H9 (cell line): ENCODE measurements around the gene DMD. TPM values are rescaled to one million over a fixed set of nuclear protein-coding genes. Genes with fewer than 3 reads are reported as not detected.

Source experiments
- DNase-seq: peaks from one replicate; pipeline ENCODE4 v3.0.0-alpha.2; 2017
- H2AFZ ChIP-seq: one replicate; pipeline ENCODE4 v1.6.1; 2013; ENCODE audit warnings: mild to moderate bottlenecking, low read length, control low read depth, moderate library complexity
- H2AK5ac ChIP-seq: 2 replicates; pipeline ENCODE4 v1.6.1; 2013; ENCODE audit warnings: low read length, control low read depth, mixed read lengths; ENCODE audit not compliant: insufficient read length
- H2BK120ac ChIP-seq: one replicate; pipeline ENCODE4 v1.6.1; 2013; ENCODE audit warnings: low read depth, mild to moderate bottlenecking, low read length, control low read depth, inconsistent platforms; ENCODE audit not compliant: poor library complexity, severe bottlenecking
- H2BK12ac ChIP-seq: 2 replicates; pipeline ENCODE4 v1.6.1; 2013; ENCODE audit warnings: low read length, control low read depth, mixed read lengths, low read depth; ENCODE audit not compliant: insufficient read length
- H2BK15ac ChIP-seq: 2 replicates; pipeline ENCODE4 v1.6.1; 2013; ENCODE audit warnings: low read depth, low read length, control low read depth
- H2BK20ac ChIP-seq: one replicate; pipeline ENCODE4 v1.6.1; 2013; ENCODE audit warnings: low read depth, mild to moderate bottlenecking, low read length, control low read depth, inconsistent platforms; ENCODE audit not compliant: poor library complexity, severe bottlenecking
- H2BK5ac ChIP-seq: 2 replicates; pipeline ENCODE4 v1.6.1; 2013; ENCODE audit warnings: low read length, control low read depth, mixed read lengths; ENCODE audit not compliant: insufficient read length
- H3K14ac ChIP-seq: 2 replicates; pipeline ENCODE4 v1.6.1; 2013; ENCODE audit warnings: low read length, control low read depth; ENCODE audit not compliant: insufficient read depth
- H3K18ac ChIP-seq: 2 replicates; pipeline ENCODE4 v1.6.1; 2013; ENCODE audit warnings: low read depth, mild to moderate bottlenecking, mixed read lengths, low read length, control low read depth; ENCODE audit not compliant: insufficient read length
- H3K23ac ChIP-seq: 2 replicates; pipeline ENCODE4 v1.6.1; 2013; ENCODE audit warnings: low read length, control low read depth, mixed read lengths, low read depth; ENCODE audit not compliant: insufficient read length
- H3K23me2 ChIP-seq: 2 replicates; pipeline ENCODE4 v1.6.1; 2013; ENCODE audit warnings: low read depth, mild to moderate bottlenecking, mixed read lengths, low read length, control low read depth; ENCODE audit not compliant: insufficient read length, poor library complexity, severe bottlenecking
- H3K27ac ChIP-seq: 2 replicates; pipeline ENCODE4 v1.5.1; 2013; ENCODE audit warnings: low read length, control low read depth, mixed read lengths, low read depth; ENCODE audit not compliant: insufficient read length
- H3K27me3 ChIP-seq: 2 replicates; pipeline ENCODE4 v1.6.1; 2013; ENCODE audit warnings: low read length, control low read depth, inconsistent platforms; ENCODE audit not compliant: insufficient read depth
- H3K4ac ChIP-seq: 2 replicates; pipeline ENCODE4 v1.6.1; 2013; ENCODE audit warnings: low read depth, mild to moderate bottlenecking, control low read depth, inconsistent platforms, low read length, moderate library complexity
- H3K4me1 ChIP-seq: 2 replicates; pipeline ENCODE4 v1.6.1; 2013; ENCODE audit warnings: low read length, control low read depth, inconsistent platforms; ENCODE audit not compliant: insufficient read depth
- H3K4me2 ChIP-seq: 2 replicates; pipeline ENCODE4 v1.6.1; 2013; ENCODE audit warnings: low read length, control low read depth, mixed read lengths; ENCODE audit not compliant: insufficient read length, insufficient read depth
- H3K56ac ChIP-seq: 2 replicates; pipeline ENCODE4 v1.6.1; 2013; ENCODE audit warnings: low read depth, mild to moderate bottlenecking, mixed read lengths, low read length, control low read depth; ENCODE audit not compliant: insufficient read length
- H3K79me1 ChIP-seq: 2 replicates; pipeline ENCODE4 v1.6.1; 2013; ENCODE audit warnings: low read depth, mild to moderate bottlenecking, moderate library complexity, low read length, control low read depth, inconsistent platforms; ENCODE audit not compliant: insufficient read depth, poor library complexity, severe bottlenecking
- H3K79me2 ChIP-seq: 2 replicates; pipeline ENCODE4 v1.6.1; 2013; ENCODE audit warnings: low read length, control low read depth, inconsistent platforms; ENCODE audit not compliant: insufficient read depth
- H3K9ac ChIP-seq: 2 replicates; pipeline ENCODE4 v1.6.1; 2013; ENCODE audit warnings: low read length, control low read depth, mixed read lengths; ENCODE audit not compliant: insufficient read length; ENCODE audit errors: extremely low read depth
- H3K9me3 ChIP-seq: one replicate; pipeline ENCODE4 v1.6.1; 2013; ENCODE audit warnings: low read depth, low read length, inconsistent platforms; ENCODE audit not compliant: control insufficient read depth
- H3T11ph ChIP-seq: one replicate; pipeline ENCODE4 v1.6.1; 2013; ENCODE audit warnings: mild to moderate bottlenecking, low read length, control low read depth, inconsistent platforms
- H4K20me1 ChIP-seq: one replicate; pipeline ENCODE4 v1.6.1; 2013; ENCODE audit not compliant: control insufficient read depth, insufficient read length, insufficient read depth
- H4K5ac ChIP-seq: 2 replicates; pipeline ENCODE4 v1.6.1; 2013; ENCODE audit warnings: low read depth, mild to moderate bottlenecking, mixed read lengths, low read length, control low read depth; ENCODE audit not compliant: insufficient read length
- H4K8ac ChIP-seq: replicated peaks from 2 replicates; pipeline ENCODE4 v1.6.1; 2013; ENCODE audit warnings: low read length, control low read depth, mixed read lengths, low read depth; ENCODE audit not compliant: insufficient read length
- H4K91ac ChIP-seq: 2 replicates; pipeline ENCODE4 v1.6.1; 2013; ENCODE audit warnings: low read depth, mild to moderate bottlenecking, moderate library complexity, mixed read lengths, low read length, control low read depth; ENCODE audit not compliant: insufficient read length
- H3K27ac Mint-ChIP-seq, 3 experiments: 2 replicates in 2 of 3; 3 replicates in 1 of 3; pipeline ENCODE4 v1.8.0; 2020 to 2021; ENCODE audit warnings: mixed read lengths in 3 of 3, mild to moderate bottlenecking in 1 of 3, moderate library complexity in 1 of 3
- H3K27me3 Mint-ChIP-seq: 2 replicates; pipeline ENCODE4 v1.8.0; 2021; ENCODE audit warnings: low read depth, mild to moderate bottlenecking, moderate library complexity, mixed read lengths
- H3K36me3 Mint-ChIP-seq, 3 experiments: 2 replicates in 2 of 3; 3 replicates in 1 of 3; pipeline ENCODE4 v1.8.0; 2020 to 2021; ENCODE audit warnings: low read depth in 3 of 3, mixed read lengths in 3 of 3; ENCODE audit not compliant: insufficient read depth in 1 of 3
- H3K4me1 Mint-ChIP-seq, 2 experiments: 2 replicates each; pipeline ENCODE4 v1.8.0; 2020; ENCODE audit warnings: mixed read lengths in 2 of 2
- H3K4me3 Mint-ChIP-seq, 2 experiments: 2 replicates in 1 of 2; 3 replicates in 1 of 2; pipeline ENCODE4 v1.8.0; 2020 to 2021; ENCODE audit warnings: mild to moderate bottlenecking in 2 of 2, mixed read lengths in 2 of 2, moderate library complexity in 1 of 2
- H3K9me3 Mint-ChIP-seq, 2 experiments: 2 replicates in 1 of 2; 3 replicates in 1 of 2; pipeline ENCODE4 v1.8.0; 2020; ENCODE audit warnings: mild to moderate bottlenecking in 2 of 2, mixed read lengths in 2 of 2, moderate library complexity in 1 of 2
- WGBS: extraction: QIAGEN DNeasy Blood & Tissue Kit; methylation state at CpG from one replicate; pipeline ENCODE4 v1.1.7; 2013; ENCODE audit warnings: missing lambda C conversion rate, low lambda C conversion rate, mixed read lengths; ENCODE audit not compliant: insufficient read length; ENCODE audit errors: extremely low coverage; 5-methylcytosine and 5-hydroxymethylcytosine counted together
- total RNA-seq: library from RNA; stranded (reverse); gene quantifications from 2 replicates; pipeline ENCODE4 v1.2.1, GENCODE V29; 2021
- TF ChIP-seq, protein P1 (sequence below): fragments of 200-600 bp; sonication (generic); conservative IDR thresholded peaks from 3 replicates; pipeline ENCODE4 v1.8.0; 2021; ENCODE audit warnings: antibody characterized with exemption, mild to moderate bottlenecking

The DMD gene
- total RNA-seq, 1 experiment from 2014 or later, result 3.8 TPM

DNA sequence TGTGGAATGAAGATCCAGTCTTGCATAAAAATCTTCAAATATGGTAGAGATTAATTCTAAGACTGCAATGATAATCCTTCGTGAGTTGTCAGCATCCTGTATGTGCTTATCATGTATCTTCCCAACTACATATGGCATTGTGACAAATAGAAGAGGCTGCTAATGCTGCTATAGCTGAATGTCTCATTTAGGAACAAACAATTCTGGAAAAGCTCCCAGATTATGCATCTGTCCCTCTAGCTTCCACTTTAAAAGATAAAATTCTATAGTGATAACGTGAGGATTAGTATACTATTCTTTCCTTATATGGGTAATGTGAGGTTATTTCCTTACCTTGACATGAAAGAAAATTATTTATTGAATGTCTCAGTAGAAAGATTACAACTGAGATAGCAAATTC is 930.9 kb downstream of the DMD start:
- H3K9me3 ChIP-seq, result no peaks in the 10 kb centered on the region
- no peaks in the 10 kb centered on the region for H3K23me2 ChIP-seq
- no peak overlapping the region for H3K4me3 Mint-ChIP-seq
- no peaks in the 10 kb centered on the region for H3K27me3 Mint-ChIP-seq
- no peak for DNase-seq
- no peaks in the 10 kb centered on the region for H3K4me1 ChIP-seq
- no peak overlapping the region for H3K27ac Mint-ChIP-seq
- H3K9me3 Mint-ChIP-seq, result peaks cover 54 to 64% of the 10 kb centered on the region in 2 experiments
- H3K27ac ChIP-seq, result no peak overlapping the region
- H2AFZ ChIP-seq, result no peak overlapping the region
- no peak overlapping the region for H3K56ac ChIP-seq
- no peak overlapping the region for H2BK120ac ChIP-seq
- no CpG with 5 or more reads among the region's 2 CpGs for WGBS
- no peak overlapping the region for H2BK15ac ChIP-seq
- H2BK5ac ChIP-seq, result no peak overlapping the region
- H3T11ph ChIP-seq, result no peak overlapping the region
- H3K79me1 ChIP-seq, result no peaks in the 10 kb centered on the region
- H3K4me2 ChIP-seq, result no peak overlapping the region
- no peak overlapping the region for H3K14ac ChIP-seq
- no peak overlapping the region for H2BK20ac ChIP-seq
- no peak overlapping the region for H2AK5ac ChIP-seq
- no peaks in the 10 kb centered on the region for H3K27me3 ChIP-seq
- no peak overlapping the region for H3K18ac ChIP-seq
- no peak overlapping the region for H3K4ac ChIP-seq
- TF ChIP-seq, protein P1, sequence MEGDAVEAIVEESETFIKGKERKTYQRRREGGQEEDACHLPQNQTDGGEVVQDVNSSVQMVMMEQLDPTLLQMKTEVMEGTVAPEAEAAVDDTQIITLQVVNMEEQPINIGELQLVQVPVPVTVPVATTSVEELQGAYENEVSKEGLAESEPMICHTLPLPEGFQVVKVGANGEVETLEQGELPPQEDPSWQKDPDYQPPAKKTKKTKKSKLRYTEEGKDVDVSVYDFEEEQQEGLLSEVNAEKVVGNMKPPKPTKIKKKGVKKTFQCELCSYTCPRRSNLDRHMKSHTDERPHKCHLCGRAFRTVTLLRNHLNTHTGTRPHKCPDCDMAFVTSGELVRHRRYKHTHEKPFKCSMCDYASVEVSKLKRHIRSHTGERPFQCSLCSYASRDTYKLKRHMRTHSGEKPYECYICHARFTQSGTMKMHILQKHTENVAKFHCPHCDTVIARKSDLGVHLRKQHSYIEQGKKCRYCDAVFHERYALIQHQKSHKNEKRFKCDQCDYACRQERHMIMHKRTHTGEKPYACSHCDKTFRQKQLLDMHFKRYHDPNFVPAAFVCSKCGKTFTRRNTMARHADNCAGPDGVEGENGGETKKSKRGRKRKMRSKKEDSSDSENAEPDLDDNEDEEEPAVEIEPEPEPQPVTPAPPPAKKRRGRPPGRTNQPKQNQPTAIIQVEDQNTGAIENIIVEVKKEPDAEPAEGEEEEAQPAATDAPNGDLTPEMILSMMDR, result no peak
- no peak overlapping the region for H3K23ac ChIP-seq
- no peaks in the 10 kb centered on the region for H3K4me1 Mint-ChIP-seq
- no peak overlapping the region for H4K5ac ChIP-seq
- no peaks in the 10 kb centered on the region; a peak in 1 of 7 replicates for H3K36me3 Mint-ChIP-seq
- no peaks in the 10 kb centered on the region for H4K20me1 ChIP-seq
- no peak overlapping the region for H2BK12ac ChIP-seq
- H4K91ac ChIP-seq, result no peak overlapping the region
- no peak overlapping the region for H4K8ac ChIP-seq
- H3K79me2 ChIP-seq, result no peaks in the 10 kb centered on the region
- no peak overlapping the region for H3K9ac ChIP-seq
